GM19372 (cell line): Measurements from ENCODE around the gene SLC7A14.
"Not testable (repeated sequence)": the region's sequence is repeated elsewhere in the genome, so short reads cannot be mapped to it uniquely, and the experiment has no call there.

ENCODE experiments used
- ATAC-seq: cut with Tn5 transposase; IDR thresholded peaks from one replicate; pipeline ENCODE4 v1.9.1; 2021; ENCODE audit warnings: mild to moderate bottlenecking, low read depth, moderate library complexity; ENCODE audit not compliant: unreplicated experiment

SLC7A14 gene

GRCh38 chr3:170598091-170598502, 12.2 kb upstream of the SLC7A14 start:
- no peak for ATAC-seq

DNA sequence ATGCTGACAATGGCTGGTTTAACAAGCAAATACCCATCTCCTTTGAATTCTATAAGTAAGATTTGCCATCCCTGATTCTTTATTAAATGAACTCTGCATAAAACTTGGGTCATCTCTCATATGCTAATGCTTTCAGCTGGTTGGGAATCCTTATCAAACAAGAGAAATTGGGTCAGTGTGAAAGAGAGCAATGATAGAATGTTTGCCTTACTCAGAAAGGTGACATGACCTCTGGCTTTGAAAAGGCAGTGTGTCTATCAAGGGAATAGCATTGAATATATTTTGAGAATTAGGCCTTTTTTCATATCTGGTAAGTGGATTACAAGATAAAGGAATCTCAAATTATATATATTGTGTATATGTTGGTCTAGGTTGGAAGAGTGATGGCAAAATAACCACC, 8.7 kb upstream of the SLC7A14 start:
- no peak for ATAC-seq

DNA sequence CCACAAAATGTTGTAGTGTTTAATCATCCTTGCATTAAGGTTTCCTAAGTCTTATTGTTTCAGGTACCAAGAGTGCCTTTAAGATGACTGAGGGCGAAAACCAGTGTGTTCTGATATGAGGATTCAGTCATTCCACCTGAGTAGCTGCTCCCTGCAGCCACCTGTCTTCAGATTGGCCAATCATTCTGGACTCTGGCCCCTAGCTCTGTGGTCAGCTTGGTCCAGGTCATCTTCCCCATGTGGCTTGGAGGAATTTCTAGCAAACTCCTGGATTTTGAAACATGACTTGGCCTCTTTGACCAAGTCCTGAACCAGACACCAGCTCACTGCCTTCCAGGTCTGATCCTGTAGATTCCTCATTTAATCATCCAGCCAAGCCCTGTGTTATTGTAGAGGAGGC, 7.8 kb upstream of the SLC7A14 start:
- ATAC-seq = no peak

DNA sequence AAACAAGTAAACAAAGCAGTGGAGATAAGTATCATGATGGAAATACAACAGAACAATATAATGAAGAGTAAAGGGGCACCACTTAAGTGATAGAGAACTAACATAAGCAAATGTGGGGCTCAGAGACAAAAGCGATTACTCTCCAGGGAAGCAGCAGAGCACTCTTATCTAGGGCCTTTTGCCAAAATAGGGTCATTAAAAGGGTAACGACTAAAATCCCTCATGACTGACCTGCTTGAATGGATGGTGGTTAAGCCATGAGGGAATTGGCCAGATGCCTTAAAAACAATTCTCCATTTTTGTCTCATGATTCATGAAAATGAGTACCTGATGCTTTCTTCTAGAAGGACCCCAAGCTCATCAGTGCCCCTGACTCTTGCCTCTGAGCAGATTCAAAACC, 3.2 kb upstream of the SLC7A14 start:
- no peak for ATAC-seq

DNA sequence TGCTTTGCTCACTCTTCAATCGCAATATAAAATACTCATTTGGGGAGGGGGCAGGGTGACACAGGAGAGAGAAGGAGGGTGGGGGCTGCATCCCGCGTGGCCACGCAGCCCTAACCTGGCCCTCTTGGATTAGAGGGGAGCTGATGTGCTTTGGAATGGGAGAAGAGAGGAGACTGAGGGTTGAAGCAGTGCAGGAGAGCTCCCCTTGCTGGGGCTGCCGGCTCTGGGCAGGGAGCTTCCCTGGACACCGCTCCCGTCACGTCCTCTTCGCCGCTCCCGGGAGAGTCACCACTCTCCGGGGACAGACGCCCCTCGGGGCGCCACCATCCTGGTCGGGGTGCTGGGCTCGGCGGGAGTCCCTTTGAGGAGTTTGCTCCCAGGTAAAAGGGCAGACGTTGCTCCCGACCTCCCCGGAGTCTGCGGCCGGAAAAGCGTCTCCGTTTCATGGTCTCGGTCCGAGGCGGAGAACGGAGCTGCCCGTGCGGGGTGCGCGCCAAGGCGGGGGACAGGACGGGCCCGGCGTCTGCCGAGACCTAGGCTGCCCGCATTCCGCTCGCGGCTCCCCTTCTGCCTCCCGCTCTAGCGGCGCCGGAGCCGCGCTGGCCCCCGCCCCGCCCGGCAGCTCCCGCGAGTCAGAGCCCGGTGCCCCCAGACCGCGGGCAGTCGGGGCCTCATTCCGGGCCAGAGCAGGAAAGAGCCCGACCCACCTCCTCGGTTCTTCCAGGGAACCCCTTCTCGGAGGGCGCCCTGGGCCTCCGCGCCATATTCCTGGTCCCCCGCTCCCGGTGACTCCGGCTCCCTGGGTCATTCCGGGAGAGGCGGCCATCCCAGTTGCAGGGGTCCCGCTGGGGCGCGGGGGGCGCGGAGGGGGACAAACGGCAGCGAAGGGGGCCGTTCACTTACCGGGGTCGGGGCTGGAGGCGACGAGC, 603 bp downstream of the SLC7A14 start:
- ATAC-seq = no peak

DNA sequence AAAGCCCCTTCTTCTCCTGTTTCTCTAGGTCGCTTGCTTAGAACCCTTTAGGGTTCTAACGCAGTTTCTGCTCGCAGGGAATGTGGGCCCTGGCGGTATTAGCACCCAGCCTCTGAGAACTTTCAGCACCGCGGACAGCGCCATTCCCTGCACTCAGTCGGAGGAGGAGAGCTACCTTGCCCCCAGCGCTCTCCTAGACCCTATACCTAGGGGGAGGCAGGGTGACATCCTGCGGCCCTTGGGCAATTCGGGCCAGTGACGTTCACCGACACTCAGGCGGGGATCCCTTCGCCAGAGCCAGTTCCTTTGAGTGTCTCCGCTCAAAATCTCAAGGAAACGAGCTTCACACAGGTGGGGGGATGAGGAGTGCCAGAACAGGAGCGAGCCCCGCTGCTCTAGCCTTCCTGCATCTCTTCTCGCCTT, 1.3 kb downstream of the SLC7A14 start:
- ATAC-seq = no peak

- ATAC-seq = no peak
These were observed 6.2 kb downstream of the SLC7A14 start for GRCh38 chr3:170579646-170580045.

- ATAC-seq = peak; percentile 97
These were observed 13.1 kb downstream of the SLC7A14 start for GRCh38 chr3:170572665-170573253.

DNA sequence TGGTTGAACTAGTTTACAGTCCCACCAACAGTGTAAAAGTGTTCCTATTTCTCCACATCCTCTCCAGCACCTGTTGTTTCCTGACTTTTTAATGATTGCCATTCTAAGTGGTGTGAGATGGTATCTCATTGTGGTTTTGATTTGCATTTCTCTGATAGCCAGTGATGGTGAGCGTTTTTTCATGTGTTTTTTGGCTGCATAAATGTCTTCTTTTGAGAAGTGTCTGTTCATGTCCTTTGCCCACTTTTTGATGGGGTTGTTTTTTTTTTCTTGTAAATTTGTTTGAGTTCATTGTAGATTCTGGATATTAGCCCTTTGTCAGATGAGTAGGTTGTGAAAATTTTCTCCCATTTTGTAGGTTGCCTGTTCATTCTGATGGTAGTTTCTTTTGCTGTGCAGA, 18.3 kb downstream of the SLC7A14 start:
- not testable (repeated sequence) for ATAC-seq

DNA sequence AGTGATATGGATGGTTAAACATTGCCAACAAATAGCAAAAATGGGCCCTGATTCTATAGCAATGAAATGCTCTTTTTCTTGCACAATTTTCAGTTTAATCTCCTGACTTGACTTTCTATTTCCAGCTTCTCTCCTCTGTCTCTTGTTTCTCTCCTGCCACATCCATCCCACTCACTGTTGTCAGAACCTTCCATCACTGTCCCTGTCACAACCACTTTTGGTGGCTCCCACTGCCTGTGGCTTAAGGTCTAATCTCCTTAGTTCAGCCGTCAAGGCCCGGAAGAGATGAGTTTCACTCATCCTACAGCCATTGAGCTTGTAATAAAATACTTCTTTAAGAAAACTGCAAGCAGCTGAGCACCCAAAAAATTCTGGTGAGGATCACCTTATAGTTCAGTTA, 19.5 kb downstream of the SLC7A14 start:
- ATAC-seq = no peak

- ATAC-seq = no peak
These were observed 20.4 kb downstream of the SLC7A14 start for GRCh38 chr3:170565495-170565894.

DNA sequence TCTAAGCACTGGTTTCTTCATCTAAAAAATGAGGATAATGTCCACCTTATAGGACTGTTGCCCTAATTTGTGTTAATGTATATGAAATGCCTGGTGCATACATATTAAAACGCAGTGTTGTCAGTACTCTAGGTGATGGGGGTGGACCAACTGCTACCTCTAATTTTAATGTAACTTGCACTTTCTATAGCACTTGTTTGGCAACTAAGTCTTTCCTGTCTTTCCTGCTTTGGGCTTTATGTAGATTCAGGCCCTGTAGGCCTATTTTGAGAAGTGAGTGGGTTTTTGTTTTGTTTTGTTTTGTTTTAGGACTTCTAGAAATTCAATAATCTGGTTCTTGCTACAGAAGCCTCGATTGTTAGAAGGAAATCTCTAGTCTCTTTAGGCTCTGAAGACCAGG, 21.2 kb downstream of the SLC7A14 start:
- no peak for ATAC-seq

DNA sequence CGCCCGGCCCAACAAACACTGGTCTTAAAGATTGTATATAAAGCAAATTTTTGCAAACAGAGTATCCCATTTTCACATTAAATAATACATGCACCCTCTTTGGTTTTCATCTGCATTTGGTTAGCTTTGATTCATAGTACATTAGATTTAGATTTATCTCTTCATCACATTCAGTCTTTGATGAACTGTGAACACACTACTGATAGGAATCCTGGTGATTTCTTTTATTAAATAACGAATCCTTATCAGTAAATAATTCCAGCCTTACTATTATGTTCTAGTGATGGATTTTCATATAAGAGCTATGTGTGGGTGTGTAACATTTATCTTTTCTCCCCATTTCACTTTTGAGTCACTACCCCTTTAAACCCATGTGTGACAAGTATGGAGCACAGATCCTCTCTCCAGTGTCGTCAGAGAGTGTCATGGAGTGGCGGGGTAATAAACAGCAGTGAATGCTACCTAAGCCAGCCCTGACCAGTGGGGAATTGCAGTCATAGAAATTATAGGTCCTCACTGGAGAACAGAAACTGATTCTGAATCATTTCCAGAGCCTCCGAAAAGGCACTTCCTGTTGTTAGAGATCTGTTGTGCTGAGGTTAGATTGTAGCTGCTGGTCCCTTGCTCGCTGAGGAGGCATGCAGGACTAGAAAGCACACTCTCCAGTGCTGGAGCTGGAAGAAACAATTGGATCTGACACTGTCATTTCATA, 22.0 kb downstream of the SLC7A14 start:
- peak; percentile 86 for ATAC-seq

- ATAC-seq = no peak
These were observed 23.8 kb downstream of the SLC7A14 start for GRCh38 chr3:170562080-170562479.

DNA sequence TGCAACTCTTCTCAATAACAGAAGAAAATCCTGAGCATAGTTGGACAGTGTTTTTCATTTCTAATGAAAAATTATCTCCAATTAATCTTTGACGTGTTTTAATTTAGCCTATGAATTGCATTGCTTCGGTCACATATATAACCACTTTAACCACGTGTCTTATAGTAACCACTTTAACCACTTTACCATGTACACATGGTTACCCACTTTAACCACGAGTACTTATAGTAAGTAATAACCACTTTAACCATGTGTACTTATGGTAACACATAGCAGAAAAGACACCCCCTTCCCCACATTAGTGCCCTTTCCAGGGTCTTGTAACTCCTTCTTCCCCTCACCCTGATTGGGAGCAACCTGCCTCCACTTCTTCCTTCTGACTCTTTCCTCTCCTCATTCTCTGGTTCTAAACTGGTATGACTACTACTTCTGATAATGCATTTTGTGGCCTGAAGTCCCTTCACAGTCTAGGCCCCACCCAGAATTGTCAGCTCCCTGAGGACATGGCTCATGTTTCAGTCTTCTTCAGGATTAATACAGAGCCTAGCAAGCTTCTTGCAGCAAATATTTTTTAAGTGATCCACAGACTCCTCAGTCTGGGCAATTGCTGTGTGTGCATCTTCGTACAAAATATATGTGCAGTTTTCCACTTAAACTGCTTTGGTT, 25.0 kb downstream of the SLC7A14 start:
- no peak for ATAC-seq

DNA sequence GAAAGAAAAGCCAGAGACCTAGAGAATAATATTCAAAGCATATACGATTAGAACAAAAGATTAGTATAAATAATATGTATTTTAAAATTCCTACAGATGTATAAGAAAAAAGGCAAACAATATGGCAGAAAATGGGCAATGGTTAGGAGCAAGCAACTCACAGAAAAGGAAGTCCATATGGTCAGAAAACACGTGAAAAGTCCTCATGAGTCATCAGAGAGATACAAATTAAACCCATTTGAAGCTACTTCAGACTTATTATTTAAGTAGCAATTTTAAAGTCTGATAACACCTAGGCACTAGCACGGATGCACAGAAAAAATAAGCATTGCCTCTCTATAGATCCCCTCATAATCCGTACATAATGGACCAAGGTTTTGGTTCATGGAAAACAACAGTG, 25.6 kb downstream of the SLC7A14 start:
- ATAC-seq = no peak

- no peak for ATAC-seq
These were observed 27.4 kb downstream of the SLC7A14 start for GRCh38 chr3:170558427-170558826.

- no peak for ATAC-seq
These were observed 30.5 kb downstream of the SLC7A14 start for GRCh38 chr3:170555329-170555728.

- ATAC-seq = no peak
These were observed 31.8 kb downstream of the SLC7A14 start for GRCh38 chr3:170553788-170554757.

GRCh38 chr3:170551252-170551651, 34.6 kb downstream of the SLC7A14 start:
- ATAC-seq = no peak
